Vagina (tissue), 2 donors: ENCODE results near the gene SLC17A3. TPM values are rescaled to one million over a fixed set of nuclear protein-coding genes. Genes with fewer than 3 reads are reported as not detected.

Experiments used
- DNase-seq, 2 donors: peaks; one replicate each; pipeline ENCODE4 v3.0.0-alpha.2; 2017; ENCODE audit errors: extremely low spot score in 2 of 2
- H3K27ac ChIP-seq: fragments of 200-600 bp; sonication (generic); one replicate; pipeline ENCODE4 v1.5.1; 2019
- H3K27me3 ChIP-seq: fragments of 200-600 bp; sonication (generic); one replicate; pipeline ENCODE4 v1.5.1; 2019
- H3K36me3 ChIP-seq, 2 donors: fragments of 200-600 bp; sonication (generic); one replicate each; pipeline ENCODE4 v1.5.1; 2017 to 2019
- H3K4me1 ChIP-seq: fragments of 200-600 bp; sonication (generic); one replicate; pipeline ENCODE4 v1.5.1; 2019
- H3K4me3 ChIP-seq, 2 donors: fragments of 200-600 bp; sonication (generic); 1 replicate in 1 of 2; 2 replicates in 1 of 2; pipeline ENCODE4 v1.5.1; 2016 to 2019
- H3K9me3 ChIP-seq: fragments of 200-600 bp; sonication (generic); one replicate; pipeline ENCODE4 v1.5.1; 2019
- CTCF ChIP-seq, 3 experiments: fragments of 450-650 bp in 2 of 3; fragments of 200-600 bp in 1 of 3; sonication (generic) in 1 of 3; IDR thresholded peaks; one replicate each; pipeline ENCODE4 v1.5.1; 2017 to 2019; ENCODE audit warnings: antibody characterized with exemption in 3 of 3, mild to moderate bottlenecking in 2 of 3, moderate library complexity in 2 of 3
- POLR2A ChIP-seq, 2 donors: fragments of 450-650 bp; IDR thresholded peaks; one replicate each; pipeline ENCODE4 v1.6.1; 2017; ENCODE audit warnings: antibody characterized with exemption in 2 of 2, mild to moderate bottlenecking in 2 of 2, moderate library complexity in 2 of 2
- POLR2AphosphoS5 ChIP-seq, 2 donors: sonication (generic); formaldehyde crosslinking; IDR thresholded peaks; one replicate each; pipeline ENCODE4 v1.9.0; 2017; ENCODE audit warnings: antibody characterized with exemption in 2 of 2, mild to moderate bottlenecking in 2 of 2, low read depth in 1 of 2; ENCODE audit not compliant: insufficient read depth in 1 of 2
- intact Hi-C: fragments of 100-400 bp; cut with DNase I; formaldehyde crosslinking; loops from one replicate; pipeline ENCODE4 v1.15.1; 2023
- total RNA-seq: library from RNA; depleted of rRNA; stranded (reverse); fragments of >200 nt; gene quantifications from one replicate; pipeline ENCODE4 v1.2.3, GENCODE V29; 2016

Gene SLC17A3
- total RNA-seq, 1 donor from 2014 or later: not detected

- no peak overlapping the region for H3K4me3 ChIP-seq
- intact Hi-C loops: no loop called here
- H3K4me1 ChIP-seq: no peaks in the 10 kb centered on the region
- H3K9me3 ChIP-seq: no peaks in the 10 kb centered on the region
- DNase-seq: no peak
- TF ChIP-seq CTCF (IDR thresholded peaks at IDR 0.05): no peak
- TF ChIP-seq POLR2A (IDR thresholded peaks at IDR 0.05): no peak
- TF ChIP-seq POLR2AphosphoS5 (IDR thresholded peaks at IDR 0.05; ENCODE audit: insufficient read depth in 1 of 2, low read depth in 1 of 2): no peak
- H3K27ac ChIP-seq: no peak overlapping the region
- no peaks in the 10 kb centered on the region for H3K27me3 ChIP-seq
- H3K36me3 ChIP-seq: no peaks in the 10 kb centered on the region
Measured at GRCh38 chr6:25844518-25844917, 29.5 kb downstream of the SLC17A3 start.

- H3K27ac ChIP-seq: no peak overlapping the region
- no peak overlapping the region for H3K4me3 ChIP-seq
- no peaks in the 10 kb centered on the region for H3K36me3 ChIP-seq
- no peaks in the 10 kb centered on the region for H3K27me3 ChIP-seq
- intact Hi-C loops: no loop called here
- no peak for DNase-seq
- H3K4me1 ChIP-seq: no peaks in the 10 kb centered on the region
- TF ChIP-seq POLR2A (IDR thresholded peaks at IDR 0.05): no peak
- no peak for TF ChIP-seq POLR2AphosphoS5 (IDR thresholded peaks at IDR 0.05; ENCODE audit: insufficient read depth in 1 of 2, low read depth in 1 of 2)
- no peak for TF ChIP-seq CTCF (IDR thresholded peaks at IDR 0.05)
- H3K9me3 ChIP-seq: no peaks in the 10 kb centered on the region
Measured at GRCh38 chr6:25842526-25842925, 31.5 kb downstream of the SLC17A3 start.

GRCh38 chr6:25835442-25836283, 38.4 kb downstream of the SLC17A3 start:
- TF ChIP-seq POLR2A (IDR thresholded peaks at IDR 0.05) (no peak), CTCF (IDR thresholded peaks at IDR 0.05) (no peak), POLR2AphosphoS5 (IDR thresholded peaks at IDR 0.05; ENCODE audit: insufficient read depth in 1 of 2, low read depth in 1 of 2) (no peak)
- Histone ChIP-seq H3K27me3 (no peaks in the 10 kb centered on the region), H3K27ac (no peak overlapping the region)

GRCh38 chr6:25834950-25835349, 39.1 kb downstream of the SLC17A3 start:
- no peaks in the 10 kb centered on the region for H3K36me3 ChIP-seq
- H3K4me1 ChIP-seq: no peaks in the 10 kb centered on the region
- TF ChIP-seq POLR2AphosphoS5 (IDR thresholded peaks at IDR 0.05; ENCODE audit: insufficient read depth in 1 of 2, low read depth in 1 of 2) (no peak), POLR2A (IDR thresholded peaks at IDR 0.05) (no peak), CTCF (IDR thresholded peaks at IDR 0.05) (no peak)
- no peak for DNase-seq
- no peaks in the 10 kb centered on the region for H3K27me3 ChIP-seq
- H3K27ac ChIP-seq: no peak overlapping the region
- H3K4me3 ChIP-seq: no peak overlapping the region
- H3K9me3 ChIP-seq: no peaks in the 10 kb centered on the region
- intact Hi-C loops: no loop called here

More at GRCh38 chr6:25835442-25836283, 38.4 kb downstream of the SLC17A3 start:
- no peak overlapping the region for H3K4me3 ChIP-seq
- H3K36me3 ChIP-seq: no peaks in the 10 kb centered on the region
- H3K9me3 ChIP-seq: no peaks in the 10 kb centered on the region
- DNase-seq: no peak
- intact Hi-C loops: no loop called here
- no peaks in the 10 kb centered on the region for H3K4me1 ChIP-seq

GRCh38 chr6:25833136-25833535, 40.9 kb downstream of the SLC17A3 start:
- Histone ChIP-seq H3K27me3 (no peaks in the 10 kb centered on the region), H3K9me3 (no peaks in the 10 kb centered on the region), H3K4me1 (no peaks in the 10 kb centered on the region), H3K36me3 (no peaks in the 10 kb centered on the region), H3K4me3 (no peak overlapping the region), H3K27ac (no peak overlapping the region)
- TF ChIP-seq POLR2AphosphoS5 (IDR thresholded peaks at IDR 0.05; ENCODE audit: insufficient read depth in 1 of 2, low read depth in 1 of 2) (no peak), POLR2A (IDR thresholded peaks at IDR 0.05) (no peak), CTCF (IDR thresholded peaks at IDR 0.05) (no peak)
- DNase-seq: no peak
- intact Hi-C loops: no loop called here
